ENCODE data around the gene CENATAC.
"Not testable (repeated sequence)": the region's sequence is repeated elsewhere in the genome, so short reads cannot be mapped to it uniquely, and the experiment has no call there.

CENATAC gene

GRCh38 chr11:118998822-118999221 lies 884 bp downstream of the CENATAC start:
- Histone ChIP-seq H3K9ac (ENCODE audit: low read length) (peak overlapping the region; percentile 71), H3K27ac (ENCODE audit: low read depth, low read length) (no peak overlapping the region), H3K27me3 (ENCODE audit: control insufficient read depth in 1 of 2, insufficient read depth in 2 of 2, low read length in 2 of 2) (no peaks in the 10 kb centered on the region)

GRCh38 chr11:119000906-119001305 lies 3.0 kb downstream of the CENATAC start:
- no peaks in the 10 kb centered on the region for H3K9me3 ChIP-seq (ENCODE audit: low read length)
- H3K27me3 ChIP-seq (ENCODE audit: control insufficient read depth in 1 of 2, insufficient read depth in 2 of 2, low read length in 2 of 2), result no peaks in the 10 kb centered on the region
- peaks cover 18% of the 10 kb centered on the region for H3K4me1 ChIP-seq (ENCODE audit: insufficient read depth, low read length)
- H3K4me3 ChIP-seq (ENCODE audit: low read depth in 1 of 2, low read length in 2 of 2), result no peak overlapping the region
- no peak overlapping the region for H3K27ac ChIP-seq (ENCODE audit: low read depth, low read length)
- H3K9ac ChIP-seq (ENCODE audit: low read length), result no peak overlapping the region
- peaks cover 17% of the 10 kb centered on the region for H3K36me3 ChIP-seq (ENCODE audit: insufficient read depth, low read length)

More at GRCh38 chr11:118998822-118999221, 884 bp downstream of the CENATAC start:
- Histone ChIP-seq H3K36me3 (ENCODE audit: insufficient read depth, low read length) (peaks cover 17% of the 10 kb centered on the region), H3K4me1 (ENCODE audit: insufficient read depth, low read length) (peaks cover 18% of the 10 kb centered on the region), H3K4me3 (ENCODE audit: low read depth in 1 of 2, low read length in 2 of 2) (peak overlapping the region; percentile 75 to 99), H3K9me3 (ENCODE audit: low read length) (no peaks in the 10 kb centered on the region)

- H3K9me3 ChIP-seq (ENCODE audit: low read length), result no peaks in the 10 kb centered on the region
- H3K36me3 ChIP-seq (ENCODE audit: insufficient read depth, low read length), result peaks cover 44% of the 10 kb centered on the region
- H3K27ac ChIP-seq (ENCODE audit: low read depth, low read length), result no peak overlapping the region
- no peak overlapping the region for H3K4me3 ChIP-seq (ENCODE audit: low read depth in 1 of 2, low read length in 2 of 2)
- no peak overlapping the region for H3K9ac ChIP-seq (ENCODE audit: low read length)
- H3K27me3 ChIP-seq (ENCODE audit: control insufficient read depth in 1 of 2, insufficient read depth in 2 of 2, low read length in 2 of 2), result no peaks in the 10 kb centered on the region
- H3K4me1 ChIP-seq (ENCODE audit: insufficient read depth, low read length), result no peaks in the 10 kb centered on the region
Measured at GRCh38 chr11:119006656-119007055, 8.7 kb downstream of the CENATAC start.

DNA sequence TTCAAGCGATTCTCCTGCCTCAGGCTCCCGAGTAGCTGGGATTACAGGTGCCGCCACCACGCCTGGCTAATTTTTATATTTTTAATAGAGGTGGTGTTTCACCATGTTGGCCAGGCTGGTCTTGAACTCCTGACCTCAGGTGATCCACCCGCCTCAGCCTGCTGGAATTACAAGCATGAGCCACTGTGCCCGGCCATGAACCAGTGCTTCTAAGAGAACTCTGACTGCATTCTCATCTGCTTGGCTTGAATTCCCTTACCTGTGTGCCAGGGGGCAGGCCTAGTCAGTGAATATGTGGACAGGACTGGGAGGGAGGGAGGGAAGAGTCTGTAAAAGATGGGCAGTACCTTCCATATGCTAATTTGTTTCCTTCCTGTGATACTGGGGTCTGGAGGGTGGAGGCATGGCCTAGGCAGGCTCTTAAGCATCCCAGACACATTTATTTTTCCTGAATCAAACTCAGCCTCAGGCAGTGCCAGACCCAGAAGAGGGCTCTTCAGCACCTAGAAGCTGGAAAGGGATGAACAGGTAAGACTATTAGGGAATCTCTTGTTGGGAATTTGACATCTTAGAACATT lies 13.6 kb downstream of the CENATAC start:
- no peaks in the 10 kb centered on the region for H3K27me3 ChIP-seq (ENCODE audit: control insufficient read depth in 1 of 2, insufficient read depth in 2 of 2, low read length in 2 of 2)
- no peak overlapping the region for H3K27ac ChIP-seq (ENCODE audit: low read depth, low read length)
- H3K4me3 ChIP-seq (ENCODE audit: low read depth in 1 of 2, low read length in 2 of 2), result no peak overlapping the region
- peaks cover 8% of the 10 kb centered on the region for H3K4me1 ChIP-seq (ENCODE audit: insufficient read depth, low read length)
- no peaks in the 10 kb centered on the region for H3K9me3 ChIP-seq (ENCODE audit: low read length)
- no peak overlapping the region for H3K9ac ChIP-seq (ENCODE audit: low read length)
- H3K36me3 ChIP-seq (ENCODE audit: insufficient read depth, low read length), result peaks cover 80% of the 10 kb centered on the region

DNA sequence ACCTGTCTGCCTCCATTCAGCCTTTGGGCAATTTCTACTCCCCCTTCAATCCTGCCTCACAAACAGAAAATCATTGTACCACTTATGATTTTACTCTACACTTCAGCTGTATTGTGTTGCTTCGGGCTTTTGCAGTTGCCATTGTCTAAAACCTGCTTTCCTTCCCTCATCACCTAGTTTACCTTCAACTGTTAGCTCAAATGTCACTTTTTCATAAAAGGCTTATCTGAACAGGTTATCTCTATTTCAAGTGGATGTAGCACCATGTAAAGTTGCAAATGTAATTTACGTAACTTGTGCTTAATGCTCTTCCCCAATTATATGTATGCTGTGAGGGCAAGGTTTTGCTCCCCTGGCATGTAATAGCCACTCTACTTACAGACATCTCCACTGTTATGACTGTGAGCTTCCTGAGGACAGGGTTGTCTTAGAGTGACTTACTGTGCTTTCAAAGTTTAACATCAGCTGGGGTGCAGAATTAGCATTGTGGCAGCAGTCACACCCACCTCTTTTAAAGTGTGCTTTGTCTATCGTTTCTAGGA lies 14.8 kb downstream of the CENATAC start:
- peaks cover 19% of the 10 kb centered on the region for H3K4me1 ChIP-seq (ENCODE audit: insufficient read depth, low read length)
- H3K4me3 ChIP-seq (ENCODE audit: low read depth in 1 of 2, low read length in 2 of 2), result no peak overlapping the region
- H3K36me3 ChIP-seq (ENCODE audit: insufficient read depth, low read length), result peaks cover 76% of the 10 kb centered on the region
- H3K27ac ChIP-seq (ENCODE audit: low read depth, low read length), result no peak overlapping the region
- H3K9ac ChIP-seq (ENCODE audit: low read length), result no peak overlapping the region
- H3K9me3 ChIP-seq (ENCODE audit: low read length), result no peaks in the 10 kb centered on the region
- no peaks in the 10 kb centered on the region for H3K27me3 ChIP-seq (ENCODE audit: control insufficient read depth in 1 of 2, insufficient read depth in 2 of 2, low read length in 2 of 2)

- no peak overlapping the region for H3K27ac ChIP-seq (ENCODE audit: low read depth, low read length)
- no peak overlapping the region for H3K4me3 ChIP-seq (ENCODE audit: low read depth in 1 of 2, low read length in 2 of 2)
- no peaks in the 10 kb centered on the region for H3K27me3 ChIP-seq (ENCODE audit: control insufficient read depth in 1 of 2, insufficient read depth in 2 of 2, low read length in 2 of 2)
- no peak overlapping the region for H3K9ac ChIP-seq (ENCODE audit: low read length)
- peaks cover 20% of the 10 kb centered on the region for H3K4me1 ChIP-seq (ENCODE audit: insufficient read depth, low read length)
- no peaks in the 10 kb centered on the region for H3K9me3 ChIP-seq (ENCODE audit: low read length)
- peaks cover 74% of the 10 kb centered on the region for H3K36me3 ChIP-seq (ENCODE audit: insufficient read depth, low read length)
Measured at GRCh38 chr11:119014209-119014924, 16.4 kb downstream of the CENATAC start.

- H3K9ac ChIP-seq (ENCODE audit: low read length), result no peak overlapping the region
- no peaks in the 10 kb centered on the region for H3K9me3 ChIP-seq (ENCODE audit: low read length)
- peaks cover 66% of the 10 kb centered on the region for H3K36me3 ChIP-seq (ENCODE audit: insufficient read depth, low read length)
- H3K27me3 ChIP-seq (ENCODE audit: control insufficient read depth in 1 of 2, insufficient read depth in 2 of 2, low read length in 2 of 2), result no peaks in the 10 kb centered on the region
- H3K4me1 ChIP-seq (ENCODE audit: insufficient read depth, low read length), result peaks cover 28% of the 10 kb centered on the region
- no peak overlapping the region for H3K4me3 ChIP-seq (ENCODE audit: low read depth in 1 of 2, low read length in 2 of 2)
- no peak overlapping the region for H3K27ac ChIP-seq (ENCODE audit: low read depth, low read length)
Measured at GRCh38 chr11:119015054-119015611, 17.2 kb downstream of the CENATAC start.

DNA sequence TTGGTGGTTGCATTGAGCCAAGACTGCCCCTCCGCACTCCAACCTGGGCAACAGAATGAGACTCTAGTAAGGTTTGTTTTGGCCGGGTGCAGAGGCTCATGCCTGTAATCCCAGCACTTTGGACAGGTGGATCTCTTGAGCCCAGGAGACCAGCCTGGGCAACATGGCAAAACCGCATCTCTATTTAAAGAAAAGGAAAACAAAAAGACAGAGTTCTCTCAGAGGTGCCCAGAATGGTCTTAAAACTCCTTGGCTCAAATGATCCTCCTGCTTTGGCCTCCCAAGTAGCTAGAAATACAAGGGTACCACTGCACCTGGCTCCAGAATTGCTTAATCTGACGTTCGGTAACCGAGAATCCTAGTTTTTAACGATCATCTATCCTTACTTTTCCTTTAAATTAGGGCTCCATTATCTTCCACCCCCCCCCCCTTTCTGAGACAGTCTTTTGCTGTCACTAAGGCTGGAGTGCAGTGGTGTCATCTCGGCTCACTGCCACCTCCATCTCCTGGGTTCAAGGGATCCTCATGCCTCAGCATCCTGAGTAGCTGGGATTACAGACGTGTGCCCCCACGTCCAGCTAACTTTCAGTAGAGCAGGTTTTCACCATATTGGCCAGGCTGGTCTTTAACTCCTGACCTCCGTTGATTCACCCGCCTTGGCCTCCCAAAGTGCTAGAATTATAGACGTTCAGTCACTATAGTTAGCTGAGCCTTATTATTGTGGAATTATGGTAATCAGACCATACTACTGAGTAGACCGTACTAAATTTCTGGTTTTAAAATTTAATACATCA lies 18.5 kb downstream of the CENATAC start:
- no peak overlapping the region for H3K4me3 ChIP-seq (ENCODE audit: low read depth in 1 of 2, low read length in 2 of 2)
- H3K9me3 ChIP-seq (ENCODE audit: low read length), result no peaks in the 10 kb centered on the region
- peaks cover 34% of the 10 kb centered on the region for H3K4me1 ChIP-seq (ENCODE audit: insufficient read depth, low read length)
- no peak overlapping the region for H3K27ac ChIP-seq (ENCODE audit: low read depth, low read length)
- H3K9ac ChIP-seq (ENCODE audit: low read length), result peak overlapping the region; percentile 100
- H3K27me3 ChIP-seq (ENCODE audit: control insufficient read depth in 1 of 2, insufficient read depth in 2 of 2, low read length in 2 of 2), result no peaks in the 10 kb centered on the region
- H3K36me3 ChIP-seq (ENCODE audit: insufficient read depth, low read length), result peaks cover 57% of the 10 kb centered on the region

GRCh38 chr11:119017377-119017776 lies 19.4 kb downstream of the CENATAC start:
- H3K27me3 ChIP-seq (ENCODE audit: control insufficient read depth in 1 of 2, insufficient read depth in 2 of 2, low read length in 2 of 2); H3K9me3 ChIP-seq (ENCODE audit: low read length): not testable (repeated sequence)
- H3K36me3 ChIP-seq (ENCODE audit: insufficient read depth, low read length), result peaks cover 57% of the 10 kb centered on the region
- H3K4me1 ChIP-seq (ENCODE audit: insufficient read depth, low read length), result peaks cover 37% of the 10 kb centered on the region
- H3K4me3 ChIP-seq (ENCODE audit: low read depth in 1 of 2, low read length in 2 of 2), result peak overlapping the region; percentile 89 to 99
- H3K27ac ChIP-seq (ENCODE audit: low read depth, low read length), result peak overlapping the region; percentile 87
- H3K9ac ChIP-seq (ENCODE audit: low read length), result peak overlapping the region; percentile 100

DNA sequence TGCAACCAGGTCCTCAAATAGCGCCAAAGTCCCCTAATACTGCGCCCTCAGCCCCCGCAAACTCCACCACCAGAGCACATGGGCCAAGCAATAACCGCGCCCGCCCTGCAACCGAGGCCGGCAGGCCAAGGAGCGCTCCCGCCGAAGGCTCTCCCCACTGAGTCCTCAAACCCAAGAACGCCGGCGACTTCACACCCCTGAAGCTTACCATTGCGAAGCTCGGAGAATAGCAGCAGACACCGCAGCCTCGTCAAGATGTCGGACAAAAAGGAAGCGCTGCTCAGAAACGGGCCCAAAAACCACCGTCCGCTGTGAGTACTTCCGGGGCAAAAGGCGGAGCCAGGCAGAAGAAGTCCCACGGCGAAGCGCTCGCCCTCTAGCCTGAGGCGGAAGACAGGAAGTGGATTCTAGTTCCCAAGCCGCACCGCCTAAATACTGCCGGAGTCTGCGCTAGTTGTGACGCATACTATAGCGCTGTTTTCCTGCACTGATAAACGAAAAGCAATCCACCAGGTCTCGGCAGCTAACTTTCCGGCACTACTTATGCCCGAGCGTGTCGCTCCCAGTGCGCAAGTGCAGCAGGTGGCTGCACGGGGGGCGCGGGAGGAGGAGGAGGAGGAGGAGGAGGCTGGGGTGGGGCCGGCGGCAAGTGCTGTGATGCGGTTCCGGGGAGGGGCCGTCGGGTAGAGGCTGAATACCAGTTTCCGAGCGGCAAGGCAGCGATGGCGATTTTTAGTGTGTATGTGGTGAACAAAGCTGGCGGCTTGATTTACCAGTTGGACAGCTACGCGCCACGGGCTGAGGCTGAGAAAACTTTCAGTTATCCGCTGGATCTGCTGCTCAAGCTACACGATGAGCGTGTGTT lies 20.4 kb downstream of the CENATAC start, which contains the start of the genes RPS25 and TRAPPC4:
Gene RPS25 (minus strand): TSS at position 270 of the 865 bp plus-strand sequence. CDS start 59 bp downstream, at position 211.
Gene TRAPPC4 (plus strand): TSS at position 693 of the 865 bp plus-strand sequence. CDS start 30 bp downstream, at position 723.
- H3K4me3 ChIP-seq (ENCODE audit: low read depth in 1 of 2, low read length in 2 of 2), result peak within 1 kb of the TSS; percentile 89 to 99
- H3K27me3 ChIP-seq (ENCODE audit: control insufficient read depth in 1 of 2, insufficient read depth in 2 of 2, low read length in 2 of 2), result no peaks in the 10 kb centered on the region
- no peaks in the 10 kb centered on the region for H3K9me3 ChIP-seq (ENCODE audit: low read length)
- peak within 1 kb of the TSS; percentile 87 for H3K27ac ChIP-seq (ENCODE audit: low read depth, low read length)
- peaks cover 59% of the 10 kb centered on the region for H3K36me3 ChIP-seq (ENCODE audit: insufficient read depth, low read length)
- H3K9ac ChIP-seq (ENCODE audit: low read length), result peak within 1 kb of the TSS; percentile 100
- H3K4me1 ChIP-seq (ENCODE audit: insufficient read depth, low read length), result peaks cover 37% of the 10 kb centered on the region

Measured in muscle layer of colon (tissue), 2 donors.